Measurements from ENCODE around the gene THUMPD3. TPM values are rescaled to one million over a fixed set of nuclear protein-coding genes. Genes with fewer than 3 reads are reported as not detected.

Gene THUMPD3
- total RNA-seq, 2 experiments from 2014 or later = 74.2 to 78.0 TPM

- POLR2A ChIA-PET = no interaction called here
- H3K4me3 Mint-ChIP-seq = no peak overlapping the region
- no peak for TF ChIP-seq CTCF (IDR thresholded peaks at IDR 0.05)
- H3K4me3 ChIP-seq (ENCODE audit: low read length) = no peak overlapping the region
- no peak overlapping the region for H3K27ac ChIP-seq (ENCODE audit: low read depth in 1 of 2, low read length in 2 of 2)
- no peaks in the 10 kb centered on the region for H3K27me3 ChIP-seq (ENCODE audit: control insufficient read depth in 1 of 2, insufficient read depth in 2 of 2, low read length in 2 of 2)
- CTCF ChIA-PET = interaction anchor here (0.7 kb wide), 1 partner anchor 174 kb away, joined by 3 read pairs; no protein-coding TSS in a partner anchor
- no peaks in the 10 kb centered on the region for H3K4me1 ChIP-seq (ENCODE audit: insufficient read depth, low read length)
- no peaks in the 10 kb centered on the region for H3K9me3 ChIP-seq (ENCODE audit: control insufficient read depth in 1 of 2, insufficient read depth in 1 of 2, low read length in 2 of 2)
- intact Hi-C loops (cut with DNase I, micrococcal nuclease) = no loop called here
- DNase-seq (no peak), ATAC-seq (ENCODE audit: poor library complexity) (no peak)
- H3K27ac Mint-ChIP-seq = no peak overlapping the region
- H3K27me3 Mint-ChIP-seq = no peaks in the 10 kb centered on the region
- no peaks in the 10 kb centered on the region for H3K36me3 ChIP-seq (ENCODE audit: insufficient read depth, low read length)
- H3K4me1 Mint-ChIP-seq (ENCODE audit: low read depth) = no peaks in the 10 kb centered on the region
- H3K9me3 Mint-ChIP-seq = no peaks in the 10 kb centered on the region
- no peaks in the 10 kb centered on the region for H3K36me3 Mint-ChIP-seq (ENCODE audit: low read depth)
These were observed 15.8 kb upstream of the THUMPD3 start for GRCh38 chr3:9347081-9347480.

- H3K9me3 ChIP-seq (ENCODE audit: control insufficient read depth in 1 of 2, insufficient read depth in 1 of 2, low read length in 2 of 2) = no peaks in the 10 kb centered on the region
- ATAC-seq (ENCODE audit: poor library complexity) (no peak), DNase-seq (no peak)
- POLR2A ChIA-PET = no interaction called here
- Mint-ChIP-seq H3K27me3 (no peaks in the 10 kb centered on the region), H3K9me3 (no peaks in the 10 kb centered on the region), H3K36me3 (ENCODE audit: low read depth) (no peaks in the 10 kb centered on the region), H3K4me1 (ENCODE audit: low read depth) (peaks cover under 1% of the 10 kb centered on the region), H3K27ac (no peak overlapping the region), H3K4me3 (no peak overlapping the region)
- CTCF ChIA-PET = no interaction called here
- H3K36me3 ChIP-seq (ENCODE audit: insufficient read depth, low read length) = no peaks in the 10 kb centered on the region
- no peak overlapping the region for H3K4me3 ChIP-seq (ENCODE audit: low read length)
- intact Hi-C loops (cut with DNase I, micrococcal nuclease) = no loop called here
- H3K27ac ChIP-seq (ENCODE audit: low read depth in 1 of 2, low read length in 2 of 2) = no peak overlapping the region
- no peak for TF ChIP-seq CTCF (IDR thresholded peaks at IDR 0.05)
- peaks cover 2% of the 10 kb centered on the region for H3K4me1 ChIP-seq (ENCODE audit: insufficient read depth, low read length)
- no peaks in the 10 kb centered on the region for H3K27me3 ChIP-seq (ENCODE audit: control insufficient read depth in 1 of 2, insufficient read depth in 2 of 2, low read length in 2 of 2)
These were observed 15.0 kb upstream of the THUMPD3 start for GRCh38 chr3:9347887-9348286.

GRCh38 chr3:9349321-9350117, 13.3 kb upstream of the THUMPD3 start:
- Mint-ChIP-seq H3K36me3 (ENCODE audit: low read depth) (no peaks in the 10 kb centered on the region), H3K9me3 (no peaks in the 10 kb centered on the region), H3K4me3 (no peak overlapping the region), H3K4me1 (ENCODE audit: low read depth) (peaks cover 4% of the 10 kb centered on the region), H3K27ac (no peak overlapping the region), H3K27me3 (no peaks in the 10 kb centered on the region)
- ATAC-seq (ENCODE audit: poor library complexity) (no peak), DNase-seq (no peak)
- H3K27ac ChIP-seq (ENCODE audit: low read depth in 1 of 2, low read length in 2 of 2) = no peak overlapping the region
- ChIA-PET POLR2A (no interaction called here), CTCF (no interaction called here)
- no peaks in the 10 kb centered on the region for H3K9me3 ChIP-seq (ENCODE audit: control insufficient read depth in 1 of 2, insufficient read depth in 1 of 2, low read length in 2 of 2)
- H3K4me3 ChIP-seq (ENCODE audit: low read length) = no peak overlapping the region
- intact Hi-C loops (cut with DNase I, micrococcal nuclease) = loop anchor here in 1 of 2 experiments (5.0 kb wide), 2 partner anchors 153 to 378 kb away; no protein-coding TSS in a partner anchor
- no peaks in the 10 kb centered on the region for H3K27me3 ChIP-seq (ENCODE audit: control insufficient read depth in 1 of 2, insufficient read depth in 2 of 2, low read length in 2 of 2)
- H3K36me3 ChIP-seq (ENCODE audit: insufficient read depth, low read length) = no peaks in the 10 kb centered on the region
- H3K4me1 ChIP-seq (ENCODE audit: insufficient read depth, low read length) = peaks cover 13% of the 10 kb centered on the region
- no peak for TF ChIP-seq CTCF (IDR thresholded peaks at IDR 0.05)
